GM20000 (cell line): ENCODE data around the gene TRAPPC2L.

Experiments
- DNase-seq: peaks from one replicate; pipeline ENCODE4 v3.0.0; 2012; ENCODE audit warnings: low spot score
- TF ChIP-seq, protein P1 (sequence below): IDR thresholded peaks from 2 replicates; pipeline ENCODE4 v1.5.1; 2012; ENCODE audit warnings: mild to moderate bottlenecking, control low read depth; ENCODE audit errors: extremely low read depth, missing control alignments

The TRAPPC2L gene, protein sequence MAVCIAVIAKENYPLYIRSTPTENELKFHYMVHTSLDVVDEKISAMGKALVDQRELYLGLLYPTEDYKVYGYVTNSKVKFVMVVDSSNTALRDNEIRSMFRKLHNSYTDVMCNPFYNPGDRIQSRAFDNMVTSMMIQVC

DNA sequence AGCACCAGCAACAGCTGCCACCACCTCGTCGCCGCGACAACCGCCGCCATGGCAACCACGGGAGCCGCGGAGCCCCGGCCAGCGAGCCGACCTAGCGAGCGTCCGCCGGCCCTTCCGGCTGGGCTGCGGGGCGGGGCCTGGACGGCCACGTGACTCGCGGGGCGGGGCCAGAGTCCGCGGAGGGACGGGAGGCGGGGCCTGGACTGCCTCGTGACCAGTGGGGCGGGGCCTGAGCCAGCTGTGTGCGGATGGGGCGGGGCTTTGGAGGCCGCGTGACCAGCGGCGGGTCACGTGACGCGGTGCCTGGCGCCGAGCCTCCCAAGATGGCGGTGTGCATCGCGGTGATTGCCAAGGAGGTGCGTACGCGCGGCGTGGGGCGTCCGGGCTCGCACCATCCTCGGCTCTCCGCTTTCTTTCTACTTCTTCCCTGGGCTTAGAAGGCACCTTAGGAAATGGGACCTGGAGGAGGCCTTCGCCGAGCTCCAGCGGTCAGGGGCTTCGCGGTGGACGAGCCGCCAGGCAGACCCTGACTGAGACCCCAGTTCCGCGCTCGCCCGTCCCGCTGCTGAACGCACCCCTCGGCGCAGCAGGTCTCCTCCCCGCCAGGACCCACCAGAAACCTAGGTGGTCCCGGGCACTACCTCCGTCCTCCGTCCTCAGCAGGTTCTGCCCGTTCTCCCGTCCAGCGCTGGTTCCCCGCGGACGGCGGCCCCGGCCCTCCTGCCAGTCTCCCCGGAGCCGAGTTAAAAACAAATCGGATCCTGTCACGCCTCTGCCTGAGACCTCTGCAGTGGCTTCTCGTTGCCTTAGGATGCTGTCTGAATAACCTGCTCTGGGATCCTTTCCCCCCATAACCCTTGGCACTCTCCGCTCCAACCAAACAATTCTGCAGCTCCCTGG is at the start of gene TRAPPC2L, which contains the start of gene GALNS:
Gene TRAPPC2L (plus strand): TSS at position 300 of the 900 bp plus-strand sequence. CDS start 24 bp downstream, at position 324.
Gene GALNS (minus strand): TSS at position 120 of the 900 bp plus-strand sequence. CDS start 70 bp downstream, at position 50.
- peak; percentile 100 for DNase-seq
- TF ChIP-seq, protein P1, sequence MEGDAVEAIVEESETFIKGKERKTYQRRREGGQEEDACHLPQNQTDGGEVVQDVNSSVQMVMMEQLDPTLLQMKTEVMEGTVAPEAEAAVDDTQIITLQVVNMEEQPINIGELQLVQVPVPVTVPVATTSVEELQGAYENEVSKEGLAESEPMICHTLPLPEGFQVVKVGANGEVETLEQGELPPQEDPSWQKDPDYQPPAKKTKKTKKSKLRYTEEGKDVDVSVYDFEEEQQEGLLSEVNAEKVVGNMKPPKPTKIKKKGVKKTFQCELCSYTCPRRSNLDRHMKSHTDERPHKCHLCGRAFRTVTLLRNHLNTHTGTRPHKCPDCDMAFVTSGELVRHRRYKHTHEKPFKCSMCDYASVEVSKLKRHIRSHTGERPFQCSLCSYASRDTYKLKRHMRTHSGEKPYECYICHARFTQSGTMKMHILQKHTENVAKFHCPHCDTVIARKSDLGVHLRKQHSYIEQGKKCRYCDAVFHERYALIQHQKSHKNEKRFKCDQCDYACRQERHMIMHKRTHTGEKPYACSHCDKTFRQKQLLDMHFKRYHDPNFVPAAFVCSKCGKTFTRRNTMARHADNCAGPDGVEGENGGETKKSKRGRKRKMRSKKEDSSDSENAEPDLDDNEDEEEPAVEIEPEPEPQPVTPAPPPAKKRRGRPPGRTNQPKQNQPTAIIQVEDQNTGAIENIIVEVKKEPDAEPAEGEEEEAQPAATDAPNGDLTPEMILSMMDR = no peak

DNA sequence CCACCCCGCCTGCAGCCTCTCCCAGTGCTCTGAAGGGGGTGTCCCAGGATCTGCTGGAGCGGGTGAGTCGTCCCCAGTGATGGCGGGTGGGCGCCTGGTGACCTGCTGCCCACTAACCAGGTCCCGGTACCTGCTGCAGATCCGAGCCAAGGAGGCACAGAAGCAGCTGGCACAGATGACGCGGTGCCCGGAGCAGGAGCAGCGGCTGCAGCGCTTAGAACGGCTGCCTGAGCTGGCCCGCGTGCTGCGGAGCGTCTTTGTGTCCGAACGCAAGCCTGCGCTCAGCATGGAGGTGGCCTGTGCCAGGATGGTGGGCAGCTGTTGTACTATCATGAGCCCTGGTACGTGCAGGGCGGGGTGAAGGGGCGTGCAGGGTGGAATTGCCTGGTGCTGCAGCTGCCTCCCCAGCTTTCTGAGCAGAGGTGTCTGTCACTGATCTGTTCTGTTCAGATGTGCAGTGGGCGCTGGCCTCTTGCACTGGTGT is 49.7 kb upstream of the TRAPPC2L start:
- TF ChIP-seq, protein P1 = no peak
- DNase-seq = no peak

DNA sequence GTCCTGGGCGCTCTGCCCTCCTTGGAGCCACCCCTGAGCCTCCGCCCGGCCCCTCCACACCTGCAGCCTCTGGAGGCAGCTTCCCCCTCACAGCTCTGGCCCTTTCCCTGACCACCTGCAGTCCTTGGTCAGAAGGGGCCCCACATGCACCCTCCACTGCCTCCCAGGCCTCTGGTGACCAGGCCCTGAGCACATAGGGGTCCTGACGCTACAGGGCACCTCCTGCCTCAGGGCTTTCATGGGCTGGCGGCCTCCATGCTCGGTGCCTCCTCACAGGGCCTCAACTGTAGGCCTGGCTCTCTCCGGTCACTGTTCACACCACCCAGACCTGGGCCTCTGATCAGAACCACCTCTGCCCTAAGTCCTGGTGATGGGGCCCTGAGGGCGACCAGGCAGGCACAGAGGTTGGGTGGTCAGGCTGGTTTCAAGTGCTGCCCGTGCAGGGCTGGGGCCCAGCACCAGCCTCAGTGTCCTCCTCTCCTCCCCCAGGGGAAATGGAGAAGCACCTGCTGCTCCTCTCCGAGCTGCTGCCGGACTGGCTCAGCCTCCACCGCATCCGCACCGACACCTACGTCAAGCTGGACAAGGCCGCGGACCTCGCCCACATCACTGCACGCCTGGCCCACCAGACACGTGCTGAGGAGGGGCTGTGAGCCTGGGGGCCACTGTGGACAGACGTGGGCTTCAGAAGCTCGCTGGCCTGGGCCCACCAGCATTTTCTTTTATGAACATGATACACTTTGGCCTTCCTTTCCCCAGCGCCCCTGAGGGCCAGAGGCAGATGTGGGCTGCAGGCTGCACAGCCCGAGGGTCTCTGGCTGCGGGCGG is 49.1 kb upstream of the TRAPPC2L start:
- TF ChIP-seq, protein P1 = no peak
- no peak for DNase-seq

DNA sequence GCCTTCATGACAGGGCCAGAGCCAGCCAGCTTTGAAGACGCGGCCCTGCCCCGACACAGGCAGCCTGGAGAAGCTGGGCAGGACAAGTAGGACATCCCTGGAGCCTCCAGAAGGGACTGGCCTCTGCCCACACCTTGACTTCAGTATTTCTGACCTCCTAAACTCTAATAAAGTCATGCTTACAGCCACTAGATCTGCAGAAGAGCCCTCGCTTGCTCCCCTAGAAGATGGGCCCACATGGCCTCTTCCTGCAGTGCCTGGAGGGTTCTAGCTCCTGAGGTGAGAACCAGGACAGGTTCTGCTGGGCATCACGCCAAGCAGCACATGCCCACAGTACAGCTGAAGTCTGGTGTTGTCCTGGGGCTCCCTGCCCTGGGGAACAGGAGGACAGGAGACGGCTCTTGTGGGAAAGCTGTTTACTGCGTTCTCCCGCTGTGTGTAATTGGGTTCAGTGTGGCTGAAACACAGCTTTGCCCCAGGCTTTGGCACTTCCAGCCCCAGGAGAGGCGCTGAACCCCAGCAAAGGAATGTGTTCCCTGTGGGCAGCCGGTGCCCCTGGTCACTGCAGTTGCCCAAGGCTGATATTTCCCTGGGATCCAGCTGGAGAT is 47.8 kb upstream of the TRAPPC2L start:
- TF ChIP-seq, protein P1 = no peak

DNA sequence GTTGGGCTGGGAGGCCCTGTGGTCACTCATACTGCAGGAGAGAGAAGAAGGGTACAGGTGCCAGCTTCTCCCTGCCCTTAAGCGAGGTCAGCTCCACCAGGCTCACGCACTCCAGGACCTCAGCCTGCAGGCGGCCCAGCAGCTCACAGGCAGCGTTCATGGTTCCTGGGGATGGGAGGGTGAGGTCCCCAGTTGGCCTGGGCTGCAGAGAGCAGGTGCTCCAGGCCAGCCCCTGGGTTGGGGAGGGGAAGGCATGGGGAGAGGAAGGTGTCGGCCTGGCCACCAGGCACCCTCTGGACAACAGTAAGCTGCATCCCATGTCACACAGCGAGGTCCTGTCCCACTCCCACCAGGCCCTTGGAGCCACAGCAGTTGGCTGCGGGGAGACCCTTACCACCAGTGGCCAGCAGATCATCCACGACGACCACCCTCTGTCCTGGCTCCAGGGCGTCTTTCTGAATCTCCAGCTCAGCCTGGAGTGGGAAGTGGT is 47.2 kb upstream of the TRAPPC2L start:
- TF ChIP-seq, protein P1 = no peak
- no peak for DNase-seq

More for the DNA sequence above, 47.8 kb upstream of the TRAPPC2L start:
- DNase-seq = no peak

DNA sequence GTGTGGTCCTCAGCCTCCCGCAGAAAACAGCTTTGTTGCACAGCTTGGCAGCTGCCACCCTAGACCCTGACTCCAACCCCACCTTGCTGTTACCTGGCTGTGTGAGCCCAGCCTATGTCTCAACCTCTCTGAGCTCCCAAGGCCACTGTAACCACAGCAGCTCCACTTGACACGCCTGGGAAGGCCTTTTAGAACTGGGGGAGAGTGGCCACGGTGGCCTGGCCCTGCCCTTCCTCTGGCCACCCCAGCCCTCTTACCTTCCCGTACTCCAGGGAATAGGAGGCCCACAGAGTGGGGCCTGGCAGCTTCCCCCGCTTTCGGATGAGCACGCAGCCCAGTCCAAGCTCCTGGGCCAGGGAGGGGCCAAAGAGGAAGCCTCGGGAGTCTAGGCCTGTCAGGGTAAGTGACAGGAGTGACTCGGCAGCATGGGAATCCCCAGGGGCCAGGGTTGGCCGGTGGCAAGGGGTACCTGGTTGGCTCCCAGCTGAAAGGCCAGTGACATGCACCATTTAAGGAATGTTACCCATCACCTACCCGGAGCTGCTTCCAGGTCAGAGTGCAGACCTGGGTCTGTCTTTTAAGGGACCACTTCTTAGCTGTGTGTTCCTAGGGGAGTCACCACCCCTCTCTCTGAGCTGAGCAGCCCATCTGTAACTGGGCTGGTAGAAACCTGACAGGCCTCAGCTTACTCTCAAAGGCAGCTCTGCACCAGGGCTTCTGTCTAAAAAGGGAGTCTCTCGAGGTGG is 46.6 kb upstream of the TRAPPC2L start:
- TF ChIP-seq, protein P1 = no peak
- no peak for DNase-seq
